ENCODE results near the gene ARL6IP6. TPM values are rescaled to one million over a fixed set of nuclear protein-coding genes. Genes with fewer than 3 reads are reported as not detected.
A peak's percentile ranks its signal among the peaks of the same experiment; 100 is the strongest.

The ARL6IP6 gene
- total and polyA plus RNA-seq, 2 of the 13 experiments (the other 11 are each of a cell fraction or from before 2014, with no cell fraction given) = 45.0 to 65.9 TPM

- TF ChIP-seq SP2 (CRISPR knock-in tag; IDR thresholded peaks at IDR 0.05) (peak; percentile 35; the same call in 1 of the 2 replicates), SRSF1 (optimal IDR thresholded peaks at IDR 0.05; ENCODE audit: low read depth, low read length) (peak; percentile 43), ZNF761 (CRISPR knock-in tag; conservative IDR thresholded peaks at IDR 0.05) (peak; percentile 37; the same call in 1 of the 2 replicates), SOX5 (CRISPR knock-in tag; IDR thresholded peaks at IDR 0.05; ENCODE audit: borderline replicate concordance) (no peak), GATA4 (IDR thresholded peaks at IDR 0.05; ENCODE audit: borderline replicate concordance, low read depth) (peak; percentile 72), CCDC6 (CRISPR knock-in tag; IDR thresholded peaks at IDR 0.05) (peak; percentile 94), JARID2 (CRISPR knock-in tag; IDR thresholded peaks at IDR 0.05; ENCODE audit: insufficient replicate concordance) (no peak), GFI1 (CRISPR knock-in tag; IDR thresholded peaks at IDR 0.05; ENCODE audit: borderline replicate concordance) (peak; percentile 77; the same call in 1 of the 2 replicates), ZNF713 (CRISPR knock-in tag; IDR thresholded peaks at IDR 0.05) (peak; percentile 64; the same call in 1 of the 2 replicates), MYC (CRISPR knock-in tag; IDR thresholded peaks at IDR 0.05; ENCODE audit: borderline replicate concordance) (peak; percentile 82; the same call in 1 of the 2 replicates), CC2D1A (CRISPR knock-in tag; IDR thresholded peaks at IDR 0.05) (no peak), ZNF850 (CRISPR knock-in tag; conservative IDR thresholded peaks at IDR 0.05) (no peak), ZNF652 (CRISPR knock-in tag; IDR thresholded peaks at IDR 0.05; ENCODE audit: borderline replicate concordance, low read depth) (no peak), ZNF619 (CRISPR knock-in tag; IDR thresholded peaks at IDR 0.05) (peak; percentile 11; the same call in 1 of the 2 replicates), ZFP62 (CRISPR knock-in tag; IDR thresholded peaks at IDR 0.05) (0 out of 2 replicates have a peak, but pooled peaks have one; percentile 23), MEIS1 (CRISPR knock-in tag; IDR thresholded peaks at IDR 0.05; ENCODE audit: borderline replicate concordance) (peak; percentile 2; the same call in 1 of the 2 replicates), ZNF10 (CRISPR knock-in tag; IDR thresholded peaks at IDR 0.05; ENCODE audit: borderline replicate concordance, low read depth) (no peak), TERF1 (CRISPR knock-in tag; IDR thresholded peaks at IDR 0.05) (no peak), SAFB2 (CRISPR knock-in tag; IDR thresholded peaks at IDR 0.05; ENCODE audit: borderline replicate concordance, low read depth) (no peak), RXRA (CRISPR knock-in tag; IDR thresholded peaks at IDR 0.05) (no peak; the same call in none of the 2 replicates), MYNN (CRISPR knock-in tag; IDR thresholded peaks at IDR 0.05; ENCODE audit: low read depth) (no peak; the same call in 1 of the 2 replicates), CHCHD3 (CRISPR knock-in tag; IDR thresholded peaks at IDR 0.05) (no peak; the same call in 1 of the 2 replicates), ZNF569 (CRISPR knock-in tag; IDR thresholded peaks at IDR 0.05; ENCODE audit: borderline replicate concordance) (no peak), ZNF44 (CRISPR knock-in tag; IDR thresholded peaks at IDR 0.05) (peak; percentile 88)
- TF ChIP-seq, protein P1, sequence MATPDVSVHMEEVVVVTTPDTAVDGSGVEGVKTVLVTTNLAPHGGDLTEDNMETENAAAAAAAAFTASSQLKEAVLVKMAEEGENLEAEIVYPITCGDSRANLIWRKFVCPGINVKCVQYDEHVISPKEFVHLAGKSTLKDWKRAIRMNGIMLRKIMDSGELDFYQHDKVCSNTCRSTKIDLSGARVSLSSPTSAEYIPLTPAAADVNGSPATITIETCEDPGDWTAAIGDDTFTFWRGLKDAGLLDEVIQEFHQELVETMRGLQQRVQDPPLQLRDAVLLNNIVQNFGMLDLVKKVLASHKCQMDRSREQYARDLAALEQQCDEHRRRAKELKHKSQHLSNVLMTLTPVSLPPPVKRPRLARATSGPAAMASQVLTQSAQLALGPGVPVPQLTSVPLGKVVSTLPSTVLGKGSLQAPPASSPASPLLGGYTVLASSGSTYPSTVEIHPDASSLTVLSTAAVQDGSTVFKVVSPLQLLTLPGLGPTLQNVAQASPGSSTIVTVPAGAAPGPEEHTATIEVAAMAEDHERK (CRISPR knock-in tag; IDR thresholded peaks at IDR 0.05; ENCODE audit: low read depth) = no peak
- TF ChIP-seq, protein P2, sequence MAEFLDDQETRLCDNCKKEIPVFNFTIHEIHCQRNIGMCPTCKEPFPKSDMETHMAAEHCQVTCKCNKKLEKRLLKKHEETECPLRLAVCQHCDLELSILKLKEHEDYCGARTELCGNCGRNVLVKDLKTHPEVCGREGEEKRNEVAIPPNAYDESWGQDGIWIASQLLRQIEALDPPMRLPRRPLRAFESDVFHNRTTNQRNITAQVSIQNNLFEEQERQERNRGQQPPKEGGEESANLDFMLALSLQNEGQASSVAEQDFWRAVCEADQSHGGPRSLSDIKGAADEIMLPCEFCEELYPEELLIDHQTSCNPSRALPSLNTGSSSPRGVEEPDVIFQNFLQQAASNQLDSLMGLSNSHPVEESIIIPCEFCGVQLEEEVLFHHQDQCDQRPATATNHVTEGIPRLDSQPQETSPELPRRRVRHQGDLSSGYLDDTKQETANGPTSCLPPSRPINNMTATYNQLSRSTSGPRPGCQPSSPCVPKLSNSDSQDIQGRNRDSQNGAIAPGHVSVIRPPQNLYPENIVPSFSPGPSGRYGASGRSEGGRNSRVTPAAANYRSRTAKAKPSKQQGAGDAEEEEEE (CRISPR knock-in tag; IDR thresholded peaks at IDR 0.05; ENCODE audit: borderline replicate concordance) = peak; percentile 66; the same call in 1 of the 2 replicates
These were observed at the start of gene ARL6IP6 (continued) for GRCh38 chr2:152718076-152718908.
